Measurements from ENCODE around the gene ZNF169.
"Not testable (repeated sequence)": the region's sequence is repeated elsewhere in the genome, so short reads cannot be mapped to it uniquely, and the experiment has no call there.

ZNF169 gene

GRCh38 chr9:94347451-94347850 lies 88.4 kb downstream of the ZNF169 start:
- not testable (repeated sequence) for DNase-seq (ENCODE audit: low read depth in 2 of 2)

DNA sequence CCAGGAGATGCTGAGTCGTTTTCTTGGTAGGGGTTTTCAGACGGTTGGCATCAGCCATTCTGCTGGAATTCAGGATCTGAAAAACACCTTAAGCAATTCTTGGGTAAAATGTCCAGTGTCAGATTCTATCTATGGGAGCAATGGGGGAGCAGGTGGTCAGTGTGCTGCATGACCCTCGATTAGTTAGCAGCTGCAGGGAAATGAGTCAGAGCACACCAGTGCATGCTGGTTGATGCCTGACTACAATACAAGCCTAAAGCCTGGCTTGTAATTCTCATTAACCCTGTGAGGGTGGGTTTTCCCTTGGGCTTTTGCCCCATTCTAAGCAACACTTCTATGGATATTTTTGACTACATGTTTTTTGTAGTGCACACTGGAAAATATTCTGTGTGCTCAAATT lies 89.7 kb downstream of the ZNF169 start:
- DNase-seq (ENCODE audit: low read depth in 2 of 2), result not testable (repeated sequence)
